Stimulated activated CD8-positive, alpha-beta memory T cell treated with anti-CD3 and anti-CD28 coated beads, Interleukin-15, amount 100 ng/mL, for 24 hours (primary cell): ENCODE measurements around the gene EIF3C.
"Not testable (repeated sequence)": the region's sequence is repeated elsewhere in the genome, so short reads cannot be mapped to it uniquely, and the experiment has no call there.

Source experiments
- DNase-seq: peaks from one replicate; pipeline ENCODE4 v3.0.0-alpha.2; 2020; ENCODE audit warnings: low read depth

Gene EIF3C

GRCh38 chr16:28746618-28747350 lies 35.5 kb downstream of the EIF3C start:
- DNase-seq, result not testable (repeated sequence)

DNA sequence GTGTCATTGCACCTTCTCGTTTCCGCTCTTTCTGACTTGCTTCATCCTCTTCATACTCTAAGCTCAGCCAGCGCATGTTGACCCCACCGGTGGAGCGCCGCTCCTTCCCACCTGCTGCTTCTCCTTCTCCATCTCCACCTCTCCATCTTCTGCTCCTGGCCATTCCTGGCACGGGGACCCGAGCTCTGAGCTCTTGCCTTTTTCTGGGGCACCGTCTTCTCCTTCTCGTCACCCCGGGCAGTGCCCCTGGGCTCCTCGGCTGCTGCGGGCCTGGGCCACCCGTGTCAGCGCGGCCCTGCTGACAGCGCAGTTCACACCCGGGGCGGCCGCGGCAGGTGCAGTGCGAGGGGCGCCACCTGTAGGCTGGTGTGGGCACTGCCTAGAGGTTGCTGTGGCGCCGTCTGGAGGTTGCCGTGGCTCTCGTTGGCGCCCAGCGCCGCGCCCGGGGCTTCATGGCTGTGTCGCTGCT lies 38.8 kb downstream of the EIF3C start:
- peak; percentile 14 for DNase-seq

DNA sequence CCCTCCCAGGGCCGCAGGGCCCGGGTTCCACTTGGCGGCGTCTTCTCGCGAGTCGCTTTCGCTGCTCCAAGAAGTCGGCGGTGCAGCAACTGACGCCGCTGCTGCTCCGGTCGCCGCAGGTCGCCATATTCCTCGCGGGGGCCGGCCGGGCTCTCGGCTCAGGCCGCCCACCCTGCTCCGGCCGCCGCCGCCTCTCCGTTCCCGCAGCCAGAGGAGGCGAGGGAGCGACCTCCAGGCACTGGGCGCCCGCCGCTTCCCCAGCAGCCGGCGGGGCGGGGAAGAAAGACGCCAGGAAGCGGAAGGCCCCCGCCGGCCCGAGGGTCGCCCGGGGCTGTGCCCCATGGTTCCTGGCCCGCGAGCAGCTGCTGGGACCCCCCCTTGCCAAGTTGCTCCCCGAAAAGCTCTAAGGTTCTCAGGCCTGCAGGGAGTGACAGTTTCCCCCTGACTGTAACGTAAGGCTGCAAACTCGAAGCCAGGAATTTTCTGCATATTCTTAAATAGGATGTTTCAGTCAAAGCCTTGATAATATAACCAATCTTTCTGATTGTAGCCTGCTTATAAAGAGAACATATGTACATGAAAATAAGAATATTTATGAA lies 39.3 kb downstream of the EIF3C start:
- DNase-seq, result not testable (repeated sequence)

- not testable (repeated sequence) for DNase-seq
These were observed 40.2 kb downstream of the EIF3C start, which contains the start of gene NPIPB9 for GRCh38 chr16:28751487-28751886. TSS of gene NPIPB9 (plus strand) at chr16:28751787.

DNA sequence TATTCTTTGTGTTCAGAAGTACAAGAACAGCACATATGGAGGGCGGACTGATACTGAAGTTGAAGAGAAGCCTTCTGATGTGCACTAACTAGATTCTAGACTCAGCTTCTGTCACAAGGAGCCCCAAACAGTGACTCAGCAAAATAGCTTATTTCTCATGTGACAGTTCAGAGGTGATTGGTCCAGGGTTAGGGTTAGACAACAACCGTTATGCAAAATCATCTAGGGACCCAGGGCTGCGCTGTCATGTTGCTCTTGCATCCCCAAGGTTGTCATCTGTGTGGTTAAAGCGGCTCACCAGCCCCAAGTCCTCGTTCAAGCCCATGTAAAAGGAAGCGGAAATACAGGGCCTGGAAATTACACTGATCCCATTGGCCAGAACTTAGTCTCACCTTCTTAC lies 70.4 kb downstream of the EIF3C start:
- DNase-seq, result not testable (repeated sequence)

DNA sequence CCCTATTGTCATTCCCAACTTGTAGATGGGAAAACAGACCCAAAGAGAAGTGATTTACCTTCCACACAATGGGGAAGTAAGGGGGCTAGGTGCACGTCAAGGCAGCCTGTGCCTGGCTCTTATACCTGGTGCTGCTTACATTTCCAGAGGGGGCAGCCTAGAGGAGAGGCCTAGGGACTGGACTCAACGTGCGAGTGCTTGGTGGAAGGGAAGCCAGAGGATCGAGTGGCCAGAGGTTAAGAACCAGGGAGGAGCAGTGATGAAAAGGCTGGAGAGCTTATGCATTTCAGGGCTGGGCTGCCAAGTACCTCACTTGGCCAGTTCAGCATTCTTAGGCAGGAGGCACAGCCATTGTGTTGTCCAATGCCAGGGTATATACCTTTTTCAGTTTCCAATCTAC lies 71.1 kb downstream of the EIF3C start:
- DNase-seq, result not testable (repeated sequence)
